DMS79 (cell line): ENCODE results near the gene PALB2.
"Not testable (repeated sequence)": the region's sequence is repeated elsewhere in the genome, so short reads cannot be mapped to it uniquely, and the experiment has no call there.

ENCODE experiments used
- DNase-seq: peaks from one replicate; lab custom pipeline; 2025; lab: John Stamatoyannopoulos, UW

Gene PALB2

DNA sequence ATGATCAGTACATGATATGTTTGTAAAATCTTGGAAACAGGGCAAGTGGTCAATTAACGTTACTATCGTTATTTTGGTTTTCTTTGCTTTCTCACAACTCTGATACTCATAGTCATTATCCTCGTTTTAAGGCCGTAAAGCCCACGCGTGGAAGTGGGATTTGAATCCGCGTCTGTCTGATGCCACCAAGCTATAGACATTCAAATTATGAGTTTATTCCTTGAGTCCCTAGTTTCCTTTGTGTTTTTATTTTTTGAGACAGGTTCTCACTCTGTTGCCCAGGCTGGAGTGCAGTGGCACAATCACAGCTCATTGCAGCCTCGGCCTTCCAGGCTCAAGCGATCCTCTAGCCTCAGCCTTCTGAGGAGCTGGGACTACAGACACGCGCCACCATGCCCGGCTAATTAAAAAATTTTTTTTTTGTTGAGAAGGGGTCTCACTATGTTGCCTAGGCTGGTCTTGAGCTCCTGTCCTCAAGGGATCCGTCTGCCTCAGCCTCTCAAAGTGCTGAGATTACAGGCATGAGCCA, 1.2 kb upstream of the PALB2 start:
- no peak for DNase-seq

DNA sequence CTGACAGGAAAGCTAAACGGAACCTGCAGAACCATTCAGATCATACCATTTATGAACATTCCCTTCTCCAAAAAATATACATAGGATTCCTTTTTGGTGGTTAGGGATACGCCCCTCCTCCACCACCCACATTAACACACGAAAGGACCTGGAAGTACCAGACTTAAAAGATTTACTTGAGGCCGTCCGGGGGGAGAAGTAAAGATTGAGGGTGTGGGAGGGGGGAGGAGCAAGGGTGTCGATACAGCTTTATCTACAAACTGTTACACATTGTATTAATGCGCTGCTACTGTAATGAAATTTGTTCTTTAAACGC, 537 bp downstream of the PALB2 start:
- DNase-seq = no peak

DNA sequence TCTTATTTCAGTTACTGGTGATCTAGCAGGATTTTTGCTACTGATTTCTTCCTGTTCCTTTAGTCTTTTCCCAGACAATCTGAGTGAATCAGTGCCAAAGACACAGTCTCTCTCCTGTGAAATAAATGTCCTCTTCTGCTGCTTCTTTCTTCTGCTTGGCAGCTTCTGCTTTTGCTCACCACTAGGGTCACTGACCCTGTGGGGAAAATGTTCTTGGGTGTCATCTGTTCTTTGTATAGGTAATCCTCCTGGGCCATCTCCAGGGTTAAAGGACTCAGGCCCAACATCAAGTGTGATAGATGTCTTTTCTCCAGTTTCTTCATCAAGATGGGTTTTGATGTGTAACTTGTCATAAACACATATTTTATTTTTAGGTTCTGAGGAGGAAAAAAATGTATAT, 5.2 kb downstream of the PALB2 start:
- no peak for DNase-seq

DNA sequence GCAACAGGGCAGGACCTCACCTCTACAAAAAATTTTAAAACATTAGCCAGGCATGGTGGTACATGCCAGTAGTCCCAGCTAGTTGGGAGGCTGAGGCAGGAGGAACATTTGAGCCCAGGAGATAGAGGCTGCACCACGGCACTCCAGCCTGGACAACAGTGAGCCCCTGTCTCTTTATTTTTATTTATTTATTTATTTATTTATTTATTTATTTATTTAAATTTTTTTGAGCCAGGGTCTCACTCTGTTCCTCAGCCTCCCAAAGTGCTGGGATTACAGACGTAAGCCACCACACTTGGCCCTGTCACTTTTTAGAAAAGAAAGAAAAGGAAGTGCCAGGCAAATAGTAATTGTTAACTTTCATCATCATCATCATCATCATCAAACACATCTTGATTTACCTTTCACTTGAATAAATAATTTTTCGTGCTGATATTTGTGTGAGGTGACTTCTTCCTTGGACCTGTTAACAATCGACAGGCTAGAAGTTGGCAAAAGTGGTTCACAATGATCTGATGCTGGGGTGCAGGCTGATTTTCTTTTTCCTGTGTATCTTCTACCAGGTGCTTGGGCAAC, 6.6 kb downstream of the PALB2 start:
- no peak for DNase-seq

DNA sequence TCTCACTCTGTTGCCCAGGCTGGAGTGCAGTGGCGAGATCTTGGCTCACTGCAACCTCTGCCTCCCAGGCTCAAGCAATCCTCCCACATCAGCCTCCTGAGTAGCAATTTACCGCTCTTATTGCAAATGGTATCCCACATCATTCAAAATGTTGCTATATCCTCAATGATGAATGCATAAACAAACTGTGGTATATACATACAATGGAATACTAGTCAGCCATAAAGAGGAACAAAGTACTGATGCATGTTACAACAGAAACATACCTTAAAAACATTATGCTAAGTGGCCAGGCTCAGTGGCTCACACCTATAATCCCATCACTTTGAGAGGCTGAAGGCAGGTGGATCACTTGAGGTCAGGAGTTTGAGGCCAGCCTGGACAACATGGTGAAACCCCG, 9.2 kb downstream of the PALB2 start:
- not testable (repeated sequence) for DNase-seq

DNA sequence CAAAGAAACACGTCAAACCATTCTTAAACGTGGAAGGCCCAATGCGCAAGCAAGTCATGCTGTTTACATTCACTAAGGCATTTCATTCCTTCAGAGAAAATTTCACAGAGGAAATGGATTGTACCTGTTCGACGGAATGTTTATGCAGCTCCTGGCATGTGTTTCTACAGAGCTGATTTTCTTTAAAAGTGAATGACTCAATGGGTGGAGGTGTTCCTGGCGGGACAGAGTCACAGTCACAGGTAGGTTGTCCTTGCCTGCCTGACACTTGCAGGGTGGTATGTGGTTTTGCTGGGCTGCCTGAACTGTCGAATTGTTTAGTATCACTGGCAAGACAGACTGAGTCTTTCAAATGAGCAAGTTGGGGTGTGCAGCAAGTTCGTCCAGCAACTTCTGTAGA, 11.6 kb downstream of the PALB2 start:
- DNase-seq = no peak

DNA sequence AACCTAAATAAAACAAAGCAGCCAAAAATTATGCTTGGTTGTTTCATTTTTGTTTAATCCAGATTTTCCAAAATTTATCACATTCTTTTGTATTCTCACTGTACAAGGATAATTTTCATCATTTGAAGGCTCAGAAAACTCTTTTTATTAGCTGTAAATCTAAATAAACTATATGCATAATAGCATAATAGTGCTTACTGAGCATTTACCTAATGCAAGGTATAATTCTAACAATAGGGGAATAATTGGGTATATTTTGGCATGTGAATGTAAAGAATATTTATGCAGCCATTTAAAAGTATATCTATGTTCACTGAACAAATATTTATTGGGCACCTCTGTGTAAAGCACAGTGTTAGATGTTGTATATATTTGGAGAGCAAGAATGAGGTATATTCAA, 17.0 kb downstream of the PALB2 start:
- no peak for DNase-seq

DNA sequence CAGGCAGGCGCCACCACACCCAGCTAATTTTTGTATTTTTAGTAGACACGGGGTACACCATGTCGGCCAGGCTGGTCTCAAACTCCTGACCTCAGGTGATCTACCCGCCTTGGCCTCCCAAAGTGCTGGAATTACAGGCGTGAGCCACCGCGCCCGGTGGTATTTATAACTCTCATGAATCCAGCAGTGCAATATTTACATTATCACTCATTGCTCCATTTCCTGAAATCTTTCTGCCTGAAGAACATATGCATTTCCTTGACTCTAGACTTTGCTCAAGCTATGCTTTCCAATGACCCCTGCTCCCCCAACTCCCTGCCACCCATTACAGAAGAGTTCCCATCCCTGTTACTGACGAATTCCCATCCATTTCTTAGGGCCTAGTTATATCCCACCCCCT, 25.3 kb downstream of the PALB2 start:
- DNase-seq = no peak

DNA sequence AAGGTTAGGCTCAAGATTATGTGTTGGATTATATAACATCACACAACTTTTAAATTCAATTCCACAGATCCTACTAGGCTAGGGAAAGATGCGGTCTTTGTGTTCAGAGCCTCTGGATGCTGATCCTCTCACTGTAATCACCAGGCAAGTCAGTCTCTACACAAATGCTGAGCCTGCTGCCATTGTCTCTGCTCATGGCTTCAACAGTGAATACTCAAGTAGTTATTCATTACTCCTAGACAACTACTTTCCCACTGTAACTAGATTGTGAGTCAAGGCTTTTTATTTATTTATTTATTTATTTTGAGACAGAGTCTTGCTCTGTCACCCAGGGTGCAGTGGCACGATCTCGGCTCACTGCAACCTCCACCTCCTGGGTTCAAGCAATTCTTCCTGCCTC, 29.2 kb downstream of the PALB2 start:
- no peak for DNase-seq

DNA sequence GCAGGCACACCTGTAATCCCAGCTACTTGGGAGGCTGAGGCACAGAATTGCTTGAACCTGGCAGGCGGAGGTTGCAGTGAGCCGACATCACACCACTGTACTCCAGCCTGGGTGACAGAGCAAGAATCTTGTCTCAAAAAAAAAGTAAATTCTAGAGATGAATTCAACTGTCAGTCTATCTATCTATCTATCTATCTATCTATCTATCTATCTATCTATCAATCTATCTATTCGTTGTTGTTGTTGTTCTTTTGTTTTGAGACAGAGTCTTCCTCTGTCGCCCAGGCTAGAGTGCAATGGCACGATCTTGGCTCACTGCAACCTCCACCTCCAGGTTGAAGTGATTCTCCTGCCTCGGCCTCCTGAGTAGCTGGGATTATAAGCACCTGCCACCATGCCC, 30.2 kb downstream of the PALB2 start:
- DNase-seq = not testable (repeated sequence)

DNA sequence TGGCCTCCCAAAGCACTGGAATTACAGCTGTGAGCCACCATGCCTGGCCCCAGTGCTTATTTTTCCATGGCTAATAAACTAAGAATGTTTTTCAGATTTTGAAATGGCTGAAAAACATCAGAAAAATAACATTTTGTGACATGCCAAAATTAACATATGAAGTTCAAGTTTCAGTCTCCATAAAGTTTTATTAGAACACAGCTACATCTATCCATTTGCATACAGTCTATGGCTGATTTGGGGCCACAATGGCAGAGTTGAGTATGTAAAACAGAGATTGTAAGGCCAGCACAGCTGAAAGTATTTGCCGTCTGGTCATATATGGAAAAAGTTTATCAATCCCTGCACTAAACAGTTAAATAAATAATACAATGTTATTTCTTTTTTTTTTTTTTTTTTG, 31.2 kb downstream of the PALB2 start:
- DNase-seq = no peak

DNA sequence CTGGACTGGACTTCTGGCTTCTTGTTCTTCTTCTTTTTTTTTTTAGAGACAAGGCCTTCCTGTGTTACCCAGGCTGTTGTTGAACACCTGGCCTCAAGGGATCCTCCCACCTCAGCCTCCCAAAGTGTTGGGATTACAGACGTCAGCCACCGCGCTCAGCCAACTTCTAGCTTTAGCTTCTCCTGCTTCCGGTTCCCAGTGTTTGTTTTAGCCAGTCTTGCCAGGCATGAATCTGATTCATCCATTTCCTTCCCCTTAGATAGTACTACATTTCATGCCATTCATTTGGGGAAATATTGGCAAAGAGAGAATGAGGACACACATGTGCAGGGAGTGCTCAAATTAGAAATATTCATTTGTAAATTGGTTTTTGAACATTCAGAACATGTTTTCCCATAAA, 32.9 kb downstream of the PALB2 start:
- DNase-seq = no peak

DNA sequence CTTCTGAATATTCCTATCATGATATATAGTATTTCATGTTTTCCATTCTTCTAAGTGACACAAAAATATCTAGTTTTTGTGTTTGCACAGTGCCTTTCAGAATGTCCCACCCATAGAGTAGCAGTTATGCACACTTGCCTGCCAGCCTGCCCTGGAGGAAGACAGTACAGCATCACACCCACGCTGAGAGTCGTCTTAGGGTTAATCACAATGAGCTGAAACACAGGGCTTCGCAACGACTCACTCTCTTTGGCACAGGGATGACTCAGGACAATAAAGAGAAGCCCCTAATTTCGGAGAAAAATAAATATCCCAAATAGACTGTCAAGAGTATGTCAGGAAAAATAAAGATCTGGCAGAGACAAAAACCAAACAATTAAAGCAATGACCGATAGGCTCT, 33.4 kb downstream of the PALB2 start:
- DNase-seq = no peak

DNA sequence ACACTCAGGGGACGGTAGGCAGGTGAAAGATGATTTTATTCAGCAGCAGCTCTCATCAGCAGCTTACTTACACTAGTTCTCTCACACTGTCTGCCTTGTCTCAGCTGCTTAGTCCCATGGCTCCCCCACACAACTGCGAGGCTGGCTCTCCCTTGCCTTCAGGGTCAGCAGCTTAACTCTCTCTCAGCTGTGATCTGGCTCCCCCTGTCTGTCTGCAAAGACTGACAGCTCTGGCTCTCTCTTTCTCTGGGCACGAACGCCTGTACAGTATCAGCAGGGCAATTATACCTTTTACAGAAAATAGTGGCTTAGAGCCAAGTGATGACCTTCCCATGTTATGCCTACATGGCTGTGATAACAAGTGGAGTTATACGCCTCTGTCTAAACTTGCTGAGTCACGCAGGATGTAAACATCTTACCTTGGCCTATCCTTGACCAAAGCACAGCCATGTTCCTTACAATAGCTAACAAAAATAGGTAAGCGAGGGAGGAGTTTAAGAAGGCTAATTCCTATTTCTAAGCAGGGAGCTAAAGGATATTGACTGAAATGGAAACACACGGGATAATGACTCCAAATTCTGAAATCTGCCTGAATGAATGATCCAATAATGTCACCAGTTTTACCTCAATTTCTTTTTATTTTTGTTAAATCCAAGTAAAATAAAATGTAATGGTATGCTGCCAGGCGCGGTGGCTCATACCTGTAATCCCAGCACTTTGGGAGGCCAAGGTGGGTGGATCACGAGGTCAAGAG, 43.9 kb downstream of the PALB2 start:
- DNase-seq = no peak

DNA sequence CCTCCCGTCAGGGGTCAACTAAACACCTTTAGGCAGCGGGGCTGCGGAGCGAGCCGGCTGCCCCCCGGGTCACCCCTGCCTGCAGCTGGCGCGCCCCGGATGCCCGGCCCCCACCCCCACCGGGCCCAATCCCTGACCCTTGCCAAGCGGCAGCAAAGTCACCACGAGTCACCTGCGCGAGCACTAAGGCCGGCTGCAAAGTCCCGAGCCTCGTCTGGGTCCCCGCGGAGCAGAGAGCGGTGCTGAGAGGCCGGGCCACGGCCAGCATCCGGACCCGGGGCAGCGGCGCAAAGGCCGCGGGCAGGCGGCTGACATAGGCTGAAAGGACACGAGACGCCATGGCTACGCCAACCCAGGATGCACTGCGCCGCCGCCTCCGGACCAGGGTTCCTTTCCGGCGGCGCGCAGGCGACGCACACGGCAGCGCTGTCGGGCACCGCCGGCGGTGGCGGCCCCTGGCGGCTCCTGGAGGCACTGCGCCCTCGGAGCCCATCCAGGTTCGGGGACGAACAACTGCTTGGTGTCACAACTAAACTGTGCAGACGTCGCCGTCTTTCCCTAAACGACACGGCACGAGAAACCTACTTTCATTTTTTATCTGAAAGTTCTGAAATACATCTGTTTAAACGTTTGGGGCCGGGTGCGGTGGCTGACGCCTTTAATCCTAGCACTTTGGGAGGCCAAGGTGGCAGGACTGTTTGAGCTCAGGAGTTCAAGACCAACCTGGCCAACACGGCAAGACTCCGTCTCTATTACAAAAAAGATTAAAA, 45.0 kb downstream of the PALB2 start, which contains the start of gene NDUFAB1:
Gene NDUFAB1 (minus strand): TSS at position 366 of the 770 bp plus-strand sequence. CDS start 26 bp downstream, at position 340.
- peak; percentile 51 for DNase-seq

DNA sequence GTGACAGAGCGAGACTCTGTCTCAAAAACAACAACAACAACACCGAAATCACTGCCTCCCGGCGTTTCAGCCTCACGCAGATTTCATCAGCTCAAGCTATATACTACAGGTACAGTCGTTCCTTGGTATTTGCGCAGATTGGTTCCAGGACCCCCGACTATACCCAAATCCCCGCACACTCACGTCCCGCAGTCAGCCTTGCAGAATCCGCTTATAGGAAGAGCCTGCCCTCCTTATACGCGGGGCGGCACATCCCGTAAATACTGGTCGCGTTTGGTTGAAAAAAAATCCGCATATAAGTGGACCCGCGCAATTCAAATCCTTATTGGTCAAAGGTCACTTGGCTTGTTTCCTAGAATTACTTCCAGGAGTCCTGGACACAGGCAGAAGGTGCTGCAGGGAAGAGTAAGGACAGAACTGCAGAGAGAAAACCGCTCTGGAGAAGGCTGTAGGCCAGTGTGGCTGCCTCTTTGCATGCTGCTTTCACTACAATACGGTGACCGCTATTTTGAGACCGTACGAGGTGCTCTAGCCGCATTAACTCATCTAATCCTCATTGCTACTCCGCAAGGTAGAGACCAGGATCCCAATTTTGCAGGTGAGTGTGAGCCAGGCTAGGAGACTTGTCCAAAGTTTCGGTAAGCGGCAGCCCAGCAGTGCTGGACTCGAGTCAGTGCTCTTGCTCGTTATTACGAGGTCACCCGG, 45.7 kb downstream of the PALB2 start:
- DNase-seq = no peak

DNA sequence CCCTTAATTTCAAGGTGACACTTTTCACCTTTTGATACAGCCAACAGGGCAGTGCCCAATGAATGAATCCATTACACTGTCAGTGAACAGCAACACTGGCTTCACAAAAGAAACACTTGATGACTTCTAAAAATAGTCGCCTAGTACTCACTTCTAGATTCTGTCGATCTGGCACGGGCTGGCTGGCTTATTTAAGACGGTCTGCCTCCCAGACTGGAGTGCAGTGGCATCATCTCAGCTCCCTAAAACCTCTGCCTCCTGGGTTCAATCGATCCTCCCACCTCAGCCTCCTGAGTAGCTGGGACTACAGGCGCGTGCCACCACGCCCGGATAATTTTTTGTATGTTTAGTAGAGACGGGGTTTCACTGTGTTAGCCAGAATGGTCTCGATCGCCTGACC, 46.9 kb downstream of the PALB2 start:
- no peak for DNase-seq

DNA sequence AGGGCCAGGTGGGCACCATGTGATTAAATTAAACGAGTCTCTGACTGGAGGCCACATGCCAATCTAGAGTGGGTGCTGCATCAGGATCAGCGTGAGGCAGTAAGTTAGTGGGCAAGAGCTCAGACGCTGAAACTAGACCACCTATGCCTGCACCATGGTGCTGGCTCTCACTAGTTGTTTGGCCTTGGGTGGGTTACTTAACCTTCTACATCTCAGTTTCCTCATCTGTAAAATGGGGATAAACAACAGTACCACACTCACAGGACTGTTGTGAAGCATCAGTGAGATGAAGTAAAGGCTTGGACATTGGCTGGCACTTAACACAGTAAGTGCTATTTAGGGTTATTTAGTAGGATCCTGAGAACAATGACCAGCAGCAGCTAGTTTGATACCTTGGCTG, 50.9 kb downstream of the PALB2 start:
- DNase-seq = no peak

DNA sequence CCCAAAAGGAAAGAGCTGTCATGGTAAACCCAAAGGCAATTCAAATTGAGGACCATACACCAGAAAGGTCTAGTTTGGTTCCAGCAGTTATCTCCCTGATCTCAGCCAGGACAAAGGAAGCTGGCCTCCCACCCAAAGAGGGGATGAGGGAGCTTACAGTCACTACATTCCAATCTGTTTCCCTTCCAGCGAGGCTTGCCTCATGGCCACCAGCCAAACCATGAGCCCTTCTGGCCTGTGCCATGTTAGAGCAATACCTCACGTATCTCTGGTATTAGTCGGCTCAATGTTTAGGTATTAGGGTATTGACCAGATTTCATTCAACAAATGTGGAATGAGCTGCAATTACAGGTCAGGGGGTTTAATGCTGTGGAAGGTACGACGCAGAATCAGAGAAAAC, 53.4 kb downstream of the PALB2 start:
- no peak for DNase-seq

DNA sequence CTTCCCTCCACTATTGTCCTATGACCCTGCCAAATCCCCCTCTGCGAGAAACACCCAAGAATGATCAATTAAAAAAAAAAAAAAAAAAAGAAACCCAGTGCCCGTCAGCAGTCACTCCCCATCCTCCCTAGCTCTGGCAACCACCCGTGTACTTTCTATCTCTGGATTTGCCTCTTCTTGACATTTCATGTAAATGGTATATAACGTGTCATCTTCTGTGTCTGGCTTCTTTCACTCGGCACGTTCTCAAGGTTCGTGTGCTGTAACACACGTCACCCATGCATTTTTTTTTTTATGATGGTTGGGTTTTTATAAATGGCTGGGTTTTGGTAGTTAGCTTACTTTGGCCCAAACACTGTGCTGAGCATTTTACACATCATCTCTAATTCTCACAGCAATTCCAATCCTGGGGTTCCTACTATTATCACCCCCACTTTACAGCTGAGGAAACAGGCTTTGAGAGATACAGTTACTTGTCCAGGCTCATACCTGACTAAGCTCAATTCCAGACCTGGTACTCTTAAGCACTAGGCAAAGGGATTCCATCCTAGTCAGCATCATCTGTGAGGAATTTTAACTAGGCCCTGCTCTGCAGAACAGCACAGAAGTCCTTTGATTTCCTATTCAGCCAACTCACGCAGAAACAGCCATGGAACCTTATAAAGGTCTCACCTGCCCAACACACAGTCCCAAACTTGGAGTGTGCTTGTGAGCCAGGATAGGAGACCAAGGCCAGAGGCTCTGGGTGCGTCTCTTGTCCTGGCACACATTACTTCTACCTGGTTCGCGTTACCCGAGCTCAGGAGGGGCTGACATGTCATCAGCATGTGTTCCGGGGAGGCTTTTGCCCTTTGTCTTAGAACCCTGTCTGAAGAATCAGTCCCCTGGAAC, 56.7 kb downstream of the PALB2 start:
- no peak for DNase-seq

DNA sequence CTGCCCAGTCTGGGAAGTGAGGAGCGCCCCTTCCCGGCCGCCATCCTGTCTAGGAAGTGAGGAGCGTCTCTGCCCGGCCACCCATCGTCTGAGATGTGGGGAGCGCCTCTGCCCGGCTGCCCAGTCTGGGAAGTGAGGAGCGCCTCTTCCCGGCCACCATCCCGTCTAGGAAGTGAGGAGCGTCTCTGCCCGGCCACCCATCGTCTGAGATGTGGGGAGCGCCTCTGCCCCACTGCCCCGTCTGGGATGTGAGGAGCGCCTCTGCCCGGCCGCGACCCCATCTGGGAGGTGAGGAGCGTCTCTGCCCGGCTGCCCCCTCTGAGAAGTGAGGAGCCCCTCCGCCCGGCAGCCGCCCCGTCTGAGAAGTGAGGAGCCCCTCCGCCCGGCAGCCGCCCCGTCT, 57.8 kb downstream of the PALB2 start:
- not testable (repeated sequence) for DNase-seq
